Bronchial epithelial cell (primary cell): Measurements from ENCODE around the gene LRRTM2. TPM values are rescaled to one million over a fixed set of nuclear protein-coding genes. Genes with fewer than 3 reads are reported as not detected.
A peak's percentile ranks its signal among the peaks of the same experiment; 100 is the strongest.

Source experiments
- DNase-seq: peaks from one replicate; pipeline ENCODE4 v3.0.0-alpha.2; 2010; ENCODE audit warnings: low read depth
- FAIRE-seq: peaks from 2 replicates; lab custom pipeline; 2011; peaks lifted over from hg19 to GRCh38; lab: Jason Lieb, UNC
- H3K27me3 ChIP-seq: 2 replicates; pipeline ENCODE4 v1.5.1; 2011; ENCODE audit warnings: low read length; ENCODE audit not compliant: control insufficient read depth, insufficient read depth
- H3K36me3 ChIP-seq: 2 replicates; pipeline ENCODE4 v1.5.1; 2011; ENCODE audit warnings: low read length; ENCODE audit not compliant: control insufficient read depth, insufficient read depth
- H3K4me3 ChIP-seq: 2 replicates; pipeline ENCODE4 v1.5.1; 2011; ENCODE audit warnings: mild to moderate bottlenecking, low read depth, low read length, control low read depth
- CTCF ChIP-seq: IDR thresholded peaks from 2 replicates; pipeline ENCODE4 v1.5.1; 2011; ENCODE audit warnings: mild to moderate bottlenecking, moderate library complexity, low read length, control low read depth, inconsistent platforms; ENCODE audit not compliant: insufficient read depth, severe bottlenecking
- total RNA-seq: library from RNA; depleted of rRNA; stranded (reverse); fragments of >200 nt; gene quantifications from 2 replicates; pipeline ENCODE4 v1.2.1, GENCODE V29; 2014

The LRRTM2 gene
- total RNA-seq, 1 donor from 2014 or later, result not detected

- TF ChIP-seq CTCF, result no peak
- peaks cover 16% of the 10 kb centered on the region for H3K36me3 ChIP-seq
- no peak for FAIRE-seq
These were observed 45.8 kb downstream of the LRRTM2 start for GRCh38 chr5:138829341-138829740.

GRCh38 chr5:138828556-138828955 lies 46.6 kb downstream of the LRRTM2 start:
- Histone ChIP-seq H3K36me3 (peaks cover 16% of the 10 kb centered on the region), H3K4me3 (no peak overlapping the region), H3K27me3 (no peaks in the 10 kb centered on the region)
- FAIRE-seq (no peak), DNase-seq (no peak)
- no peak for TF ChIP-seq CTCF

More at GRCh38 chr5:138829341-138829740, 45.8 kb downstream of the LRRTM2 start:
- DNase-seq, result peak; percentile 47
- Histone ChIP-seq H3K27me3 (no peaks in the 10 kb centered on the region), H3K4me3 (no peak overlapping the region)

- Histone ChIP-seq H3K4me3 (no peak overlapping the region), H3K36me3 (peaks cover 13% of the 10 kb centered on the region), H3K27me3 (no peaks in the 10 kb centered on the region)
- no peak for FAIRE-seq
- TF ChIP-seq CTCF, result peak; percentile 25
- peak; percentile 13 for DNase-seq
These were observed 49.9 kb downstream of the LRRTM2 start for GRCh38 chr5:138824924-138825863.

GRCh38 chr5:138824516-138824915 lies 50.6 kb downstream of the LRRTM2 start:
- no peak for FAIRE-seq
- peaks cover 13% of the 10 kb centered on the region for H3K36me3 ChIP-seq

GRCh38 chr5:138820695-138821094 lies 54.4 kb downstream of the LRRTM2 start:
- DNase-seq, result no peak
- no peaks in the 10 kb centered on the region for H3K27me3 ChIP-seq
- peaks cover 6% of the 10 kb centered on the region for H3K36me3 ChIP-seq
- no peak for FAIRE-seq
- H3K4me3 ChIP-seq, result no peak overlapping the region
- TF ChIP-seq CTCF, result no peak

More at GRCh38 chr5:138824516-138824915, 50.6 kb downstream of the LRRTM2 start:
- DNase-seq, result no peak
- H3K4me3 ChIP-seq, result no peak overlapping the region
- TF ChIP-seq CTCF, result no peak
- H3K27me3 ChIP-seq, result no peaks in the 10 kb centered on the region
